K562 (cell line): ENCODE measurements around the gene NOMO2. TPM values are rescaled to one million over a fixed set of nuclear protein-coding genes. Genes with fewer than 3 reads are reported as not detected.
"Not testable (repeated sequence)": the region's sequence is repeated elsewhere in the genome, so short reads cannot be mapped to it uniquely, and the experiment has no call there.

Experiments used
- ATAC-seq: fragments of 200-7000 bp; cut with Tn5 transposase; 3 replicates; pipeline ENCODE4 v1.9.1; 2020; ENCODE audit warnings: moderate library complexity
- BruUV-seq: library from RNA; stranded (reverse); fragments of 400-500 nt; replicated peaks from 2 replicates; lab custom pipeline; 2021; lab: Mats Ljungman, UMichigan
- CTCF ChIA-PET: fragments of 300-600 bp; formaldehyde crosslinking; extraction: SDS; loops from one replicate; lab custom pipeline; 2021; ENCODE audit warnings: low intra/inter-chr PET ratio; lab: Yijun Ruan, JAX
- POLR2A ChIA-PET: fragments of 300-600, 350-650 bp; sonication (Branson Sonifier 250); formaldehyde crosslinking; extraction: SDS; loops from one replicate; lab custom pipeline; 2021; ENCODE audit warnings: antibody characterized with exemption, inconsistent platforms; lab: Yijun Ruan, JAX
- DNase-seq, 4 experiments: peaks; one replicate each; pipeline versions ENCODE4 v3.0.0 to v3.0.0-alpha.2; 2011 to 2018; ENCODE audit warnings: low spot score in 3 of 4, mixed read lengths in 3 of 4; ENCODE audit errors: extremely low read depth in 1 of 4
- FAIRE-seq: peaks from 2 replicates; lab custom pipeline; 2011; peaks lifted over from hg19 to GRCh38; lab: Jason Lieb, UNC
- H2AFZ ChIP-seq: 2 replicates; pipeline ENCODE4 v1.6.0; 2011; ENCODE audit warnings: low read depth, low read length, control low read depth, inconsistent platforms
- H3K27ac ChIP-seq: fragments of 200-600 bp; 3 replicates; pipeline ENCODE4 v1.8.0; 2011; ENCODE audit warnings: low read depth, mild to moderate bottlenecking, control low read depth, inconsistent platforms, low read length, moderate library complexity, mixed read lengths; ENCODE audit errors: extremely low read depth
- H3K27me3 ChIP-seq, 2 experiments: fragments of 300-600 bp in 1 of 2; 2 replicates in 1 of 2; 3 replicates in 1 of 2; pipeline versions ENCODE4 v1.6.0 to v1.8.0; 2011; ENCODE audit warnings: inconsistent platforms in 2 of 2, low read length in 2 of 2, mild to moderate bottlenecking in 1 of 2, mixed read lengths in 1 of 2, moderate library complexity in 1 of 2; ENCODE audit not compliant: control insufficient read depth in 2 of 2, insufficient read depth in 2 of 2
- H3K36me3 ChIP-seq: fragments of 300-600 bp; 3 replicates; pipeline ENCODE4 v1.8.0; 2011; ENCODE audit warnings: mild to moderate bottlenecking, low read length, inconsistent platforms; ENCODE audit not compliant: control insufficient read depth, insufficient read depth
- H3K4me1 ChIP-seq, 2 experiments: fragments of 200-600 bp in 1 of 2; replicated peaks in 1 of 2; 2 replicates in 1 of 2; 3 replicates in 1 of 2; pipeline versions ENCODE4 v1.5.1 to v1.8.0; 2011; ENCODE audit warnings: inconsistent platforms in 2 of 2, low read length in 2 of 2, mild to moderate bottlenecking in 1 of 2, mixed read lengths in 1 of 2, moderate library complexity in 1 of 2; ENCODE audit not compliant: control insufficient read depth in 2 of 2, insufficient read depth in 2 of 2
- H3K4me2 ChIP-seq: 2 replicates; pipeline ENCODE4 v1.6.1; 2011; ENCODE audit warnings: low read length, control low read depth, inconsistent platforms, mixed read lengths; ENCODE audit not compliant: insufficient read depth
- H3K4me3 ChIP-seq: fragments of 200-600 bp; sonication (generic), shearing (Covaris generic); 2 replicates; pipeline ENCODE4 v1.5.1; 2016; ENCODE audit warnings: control low read depth, inconsistent platforms
- H3K79me2 ChIP-seq: fragments of 200-600 bp; 3 replicates; pipeline ENCODE4 v1.8.0; 2011; ENCODE audit warnings: low read length, inconsistent platforms; ENCODE audit not compliant: control insufficient read depth, insufficient read depth
- H3K9ac ChIP-seq, 2 experiments: 2 replicates each; pipeline versions ENCODE4 v1.6.0 to v1.6.1; 2011; ENCODE audit warnings: low read depth in 2 of 2, low read length in 2 of 2, control low read depth in 1 of 2, inconsistent platforms in 1 of 2, mild to moderate bottlenecking in 1 of 2, mixed read lengths in 1 of 2; ENCODE audit not compliant: insufficient read depth in 1 of 2
- H3K9me1 ChIP-seq: one replicate; pipeline ENCODE4 v1.6.0; 2011; ENCODE audit warnings: inconsistent platforms, mild to moderate bottlenecking, low read length, moderate library complexity; ENCODE audit not compliant: control insufficient read depth, insufficient read depth
- H3K9me3 ChIP-seq: replicated peaks from 2 replicates; pipeline ENCODE4 v1.5.1; 2011; ENCODE audit warnings: low read depth, low read length, inconsistent platforms; ENCODE audit not compliant: control insufficient read depth, insufficient read depth
- H4K20me1 ChIP-seq: replicated peaks from 2 replicates; pipeline ENCODE4 v1.6.1; 2011; ENCODE audit warnings: low read length, inconsistent platforms, mixed read lengths; ENCODE audit not compliant: control insufficient read depth, insufficient read depth
- WGBS: fragments of 100-300 bp; shearing (Covaris generic); methylation state at CpG from one replicate; pipeline ENCODE4 v1.1.6; 2016; ENCODE audit warnings: low coverage, mixed read lengths; ENCODE audit not compliant: insufficient coverage; ENCODE audit errors: missing lambda C conversion rate; 5-methylcytosine and 5-hydroxymethylcytosine counted together
- in situ Hi-C: fragments of 300-500 bp; cut with MboI; formaldehyde crosslinking; loops from 4 replicates; pipeline ENCODE4 v1.15.0; 2018; ENCODE audit warnings: inconsistent platforms, mixed read lengths
- intact Hi-C: fragments of 100-400 bp; cut with micrococcal nuclease; formaldehyde crosslinking; loops from 2 replicates; pipeline ENCODE4 v1.14.2; 2022
- polyA plus RNA-seq, 8 experiments: library from polyadenylated mRNA; depleted of rRNA in 4 of 8; stranded (reverse) in 5 of 8; unstranded in 3 of 8; fragments of >200 nt; fragmentation: Nextera tagmentation in 2 of 8; fragmentation: Illumina TruSeq in 1 of 8; extraction: Ambion mirVana in 2 of 8; extraction: Trizol in 1 of 8; gene quantifications; 2 replicates each; pipeline versions ENCODE4 v1.2.1 to v1.2.3, GENCODE V29; 2011 to 2014; ENCODE audit warnings: inconsistent platforms in 1 of 8, missing spikeins in 1 of 8
- total RNA-seq, 7 experiments: library from RNA; depleted of rRNA in 6 of 7; stranded (reverse); fragments of >200 nt in 6 of 7; fragmentation: Illumina TruSeq in 2 of 7; extraction: Trizol in 2 of 7; gene quantifications; 2 replicates each; pipeline versions ENCODE4 v1.2.1 to v1.2.3, GENCODE V29; 2011 to 2021; ENCODE audit warnings: low replicate concordance in 1 of 7
- TF ChIP-seq, protein P1 (sequence below): sonication (generic); formaldehyde crosslinking; IDR thresholded peaks from 2 replicates; pipeline ENCODE4 v1.5.0; 2020; ENCODE audit warnings: missing genetic modification reagents

NOMO2 gene
- total and polyA plus RNA-seq, 9 of the 15 experiments (the other 6 are each of a cell fraction or from before 2014, with no cell fraction given), result 25.2 to 82.2 (median 44.0) TPM

DNA sequence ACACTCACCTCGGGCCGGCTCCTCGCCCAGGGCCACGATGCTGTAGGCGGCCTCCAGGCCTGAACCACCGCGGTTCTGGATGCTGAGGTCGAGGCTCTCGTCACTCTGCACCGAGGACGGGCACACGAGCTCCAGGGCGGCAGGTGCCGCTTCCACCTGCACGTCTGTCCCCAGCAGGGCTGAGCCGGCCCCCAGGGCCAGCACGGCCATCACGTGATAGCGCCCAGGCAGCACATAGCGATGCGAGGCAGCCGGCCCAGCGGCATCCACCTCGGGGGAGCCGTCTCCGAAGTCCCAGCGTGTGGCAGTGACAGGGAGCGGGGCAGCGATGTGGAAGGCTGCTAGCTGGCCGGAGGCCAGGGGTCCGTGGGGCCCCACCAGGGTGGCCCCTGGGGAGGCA, 167.5 kb downstream of the NOMO2 start:
- CTCF ChIA-PET, H3K79me2 ChIP-seq: not testable (repeated sequence)
- TF ChIP-seq, protein P1, sequence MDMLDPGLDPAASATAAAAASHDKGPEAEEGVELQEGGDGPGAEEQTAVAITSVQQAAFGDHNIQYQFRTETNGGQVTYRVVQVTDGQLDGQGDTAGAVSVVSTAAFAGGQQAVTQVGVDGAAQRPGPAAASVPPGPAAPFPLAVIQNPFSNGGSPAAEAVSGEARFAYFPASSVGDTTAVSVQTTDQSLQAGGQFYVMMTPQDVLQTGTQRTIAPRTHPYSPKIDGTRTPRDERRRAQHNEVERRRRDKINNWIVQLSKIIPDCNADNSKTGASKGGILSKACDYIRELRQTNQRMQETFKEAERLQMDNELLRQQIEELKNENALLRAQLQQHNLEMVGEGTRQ, result peak; percentile 21
- TF ChIP-seq, all 486 proteins: peak for 1; not testable (repeated sequence) for 485
- H3K27ac ChIP-seq, H3K27me3 ChIP-seq, H3K9ac ChIP-seq, BruUV-seq, FAIRE-seq, H3K9me3 ChIP-seq, ATAC-seq, H3K9me1 ChIP-seq, intact Hi-C loops, H3K36me3 ChIP-seq, H3K4me1 ChIP-seq, H4K20me1 ChIP-seq, H2AFZ ChIP-seq, H3K4me3 ChIP-seq, in situ Hi-C loops, DNase-seq, POLR2A ChIA-PET, H3K4me2 ChIP-seq: not testable (repeated sequence)
- 20% methylated on average over 2 of the region's 31 CpGs for WGBS

DNA sequence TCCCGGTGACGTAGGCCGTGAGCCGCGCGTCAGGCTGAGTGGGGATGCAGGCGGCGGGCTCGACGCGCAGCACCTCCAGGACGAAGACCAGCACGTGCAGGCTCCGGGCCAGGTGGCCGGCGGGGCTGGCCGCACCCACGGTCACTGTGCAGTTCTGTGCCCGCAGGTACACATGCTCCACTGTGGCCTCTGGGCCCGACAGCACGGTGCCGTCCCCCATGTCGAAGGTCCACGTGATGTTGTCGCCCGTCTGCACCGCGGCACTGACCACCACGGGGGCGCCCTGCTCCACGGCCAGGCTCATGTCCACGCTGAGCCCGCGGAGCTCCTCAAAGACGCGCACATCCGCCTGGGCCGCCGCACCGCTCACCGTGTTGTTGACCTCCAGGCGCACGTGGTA, 174.1 kb downstream of the NOMO2 start:
- in situ Hi-C loops, H3K4me3 ChIP-seq, H3K79me2 ChIP-seq, intact Hi-C loops, H3K4me2 ChIP-seq, ATAC-seq, POLR2A ChIA-PET, FAIRE-seq, H3K36me3 ChIP-seq, DNase-seq, H3K9me1 ChIP-seq, H3K27me3 ChIP-seq, CTCF ChIA-PET, H3K4me1 ChIP-seq, H3K27ac ChIP-seq, H3K9me3 ChIP-seq, BruUV-seq, H3K9ac ChIP-seq, H2AFZ ChIP-seq, H4K20me1 ChIP-seq: not testable (repeated sequence)
- no CpG with 5 or more reads among the region's 43 CpGs for WGBS

DNA sequence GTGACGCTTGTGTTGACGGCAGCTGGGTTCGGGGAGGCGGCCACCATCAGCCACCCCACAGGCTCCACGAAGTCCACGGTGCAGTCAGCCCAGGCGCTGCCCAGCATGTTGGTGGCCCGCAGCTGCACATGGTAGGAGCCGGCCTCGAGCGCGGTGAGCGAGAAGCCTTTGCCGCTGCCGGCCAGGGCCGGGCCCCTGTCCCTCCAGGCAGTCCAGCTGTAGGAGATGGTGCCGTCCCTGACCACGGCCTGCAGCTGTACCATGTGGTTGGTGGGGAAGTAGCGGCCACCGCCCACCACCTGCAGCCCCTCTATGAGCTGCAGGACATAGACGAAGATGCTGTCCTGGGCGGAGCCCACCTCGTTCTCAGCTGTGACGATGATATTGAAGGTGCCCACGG, 175.4 kb downstream of the NOMO2 start:
- FAIRE-seq, in situ Hi-C loops, H3K27ac ChIP-seq, H3K79me2 ChIP-seq, H3K9me1 ChIP-seq, H2AFZ ChIP-seq, H3K4me2 ChIP-seq, H3K36me3 ChIP-seq, DNase-seq, intact Hi-C loops, H3K4me3 ChIP-seq, H3K9me3 ChIP-seq, H4K20me1 ChIP-seq, H3K4me1 ChIP-seq, H3K9ac ChIP-seq, CTCF ChIA-PET, ATAC-seq, POLR2A ChIA-PET, H3K27me3 ChIP-seq, BruUV-seq: not testable (repeated sequence)
- no CpG with 5 or more reads among the region's 25 CpGs for WGBS
